ENCODE measurements around the gene SHD. TPM values are rescaled to one million over a fixed set of nuclear protein-coding genes. Genes with fewer than 3 reads are reported as not detected.

SHD gene
- total and polyA plus RNA-seq, 2 experiments from 2014 or later = 1.8 to 8.0 TPM

GRCh38 chr19:4323692-4324091 is 44.6 kb downstream of the SHD start (continued):
- TF ChIP-seq ZNF462 (CRISPR knock-in tag; IDR thresholded peaks at IDR 0.05) (no peak), STAT1 (IDR thresholded peaks at IDR 0.05; ENCODE audit: unreplicated experiment) (no peak), ETS1 (IDR thresholded peaks at IDR 0.05) (no peak), JUNB (IDR thresholded peaks at IDR 0.05; ENCODE audit: unreplicated experiment) (no peak)

GRCh38 chr19:4324228-4324627 is 45.2 kb downstream of the SHD start:
- H3K9me3 Mint-ChIP-seq = peaks cover 21% of the 10 kb centered on the region
- Histone ChIP-seq H4K20me1 (replicated peaks; ENCODE audit: insufficient read depth) (no peaks in the 10 kb centered on the region), H3K4me1 (ENCODE audit: insufficient read depth) (peaks cover 3% of the 10 kb centered on the region; the same call in 1 of the 2 replicates), H3K27ac (ENCODE audit: low read depth) (no peak overlapping the region), H3K27me3 (ENCODE audit: insufficient read depth) (no peaks in the 10 kb centered on the region), H3F3A (replicated peaks; ENCODE audit: low read depth) (peaks cover 6% of the 10 kb centered on the region; the same call in 1 of the 2 replicates), H3K4me3 (no peak overlapping the region), H3K4me2 (no peak overlapping the region), H3K9me2 (ENCODE audit: insufficient read depth) (no peaks in the 10 kb centered on the region), H3K36me3 (ENCODE audit: insufficient read depth) (no peaks in the 10 kb centered on the region; the same call in 1 of the 2 replicates), H2AFZ (no peak overlapping the region), H3K79me2 (replicated peaks; ENCODE audit: insufficient read depth) (no peaks in the 10 kb centered on the region)
- DNase-seq (ENCODE audit: low spot score) (no peak), ATAC-seq (no peak)
- no peak for TF ChIP-seq NANOG (IDR thresholded peaks at IDR 0.05; ENCODE audit: borderline replicate concordance)
- no peak for TF ChIP-seq ETS1 (IDR thresholded peaks at IDR 0.05)
- TF ChIP-seq CREB1 (CRISPR knock-in tag; IDR thresholded peaks at IDR 0.05; ENCODE audit: low read depth) = no peak
- TF ChIP-seq STAT1 (IDR thresholded peaks at IDR 0.05; ENCODE audit: unreplicated experiment) = no peak
- no peak for TF ChIP-seq ZNF462 (CRISPR knock-in tag; IDR thresholded peaks at IDR 0.05)
- peaks cover 38% of the 10 kb centered on the region for H3K36me3 Mint-ChIP-seq (ENCODE audit: low read depth)
- H3K27me3 Mint-ChIP-seq (ENCODE audit: insufficient read depth, low read depth, poor library complexity) = peaks cover 32% of the 10 kb centered on the region
- H3K4me3 Mint-ChIP-seq = no peak overlapping the region
- no peak overlapping the region for H3K27ac Mint-ChIP-seq
- peaks cover 15% of the 10 kb centered on the region for H3K4me1 Mint-ChIP-seq

Data from GM23338 (cell line).